ENCODE measurements around the gene MECP2.

Gene MECP2

GRCh38 chrX:154061801-154062200 lies 35.7 kb downstream of the MECP2 start:
- H3K27me3 ChIP-seq (ENCODE audit: insufficient read depth, low read length) = no peaks in the 10 kb centered on the region
- H2AFZ ChIP-seq (ENCODE audit: low read length, unreplicated experiment) = no peak overlapping the region
- H3K36me3 ChIP-seq (ENCODE audit: insufficient read depth, low read length) = no peaks in the 10 kb centered on the region
- H3K27ac ChIP-seq (ENCODE audit: low read depth, low read length) = no peak overlapping the region
- H3K79me2 ChIP-seq (ENCODE audit: control insufficient read depth, insufficient read depth, low read length, unreplicated experiment) = peaks cover 49% of the 10 kb centered on the region
- peaks cover 33% of the 10 kb centered on the region for H3K4me1 ChIP-seq (ENCODE audit: control insufficient read depth, insufficient read depth, low read length, unreplicated experiment)
- no peak overlapping the region for H3K4me3 ChIP-seq (ENCODE audit: low read depth, low read length)

DNA sequence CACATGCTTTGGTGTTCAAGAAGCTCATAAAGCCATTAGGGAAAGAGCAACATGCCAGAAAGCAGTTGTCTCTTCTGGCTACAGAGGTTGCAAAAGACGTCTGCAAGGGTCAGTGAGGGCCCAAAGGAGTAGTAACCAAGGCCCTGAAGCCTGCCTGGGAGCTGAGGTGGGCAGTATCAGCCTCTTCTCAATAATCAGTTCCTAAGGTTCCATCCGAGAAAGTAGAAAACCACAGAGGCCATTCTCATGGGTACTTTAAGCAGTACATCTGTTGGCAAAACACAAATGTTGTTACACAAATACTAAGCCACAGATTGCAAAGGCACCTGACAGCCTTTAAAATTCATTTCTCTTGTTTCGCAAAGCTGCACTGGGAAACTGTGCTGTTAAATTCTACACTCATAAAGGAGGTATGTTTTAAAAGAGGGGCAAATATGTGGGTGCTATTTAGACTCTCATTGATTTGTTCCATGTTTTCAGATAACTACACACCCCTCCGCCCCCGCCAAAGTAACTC lies 37.7 kb downstream of the MECP2 start:
- Histone ChIP-seq H3K4me3 (ENCODE audit: low read depth, low read length) (no peak overlapping the region), H3K27me3 (ENCODE audit: insufficient read depth, low read length) (no peaks in the 10 kb centered on the region), H3K79me2 (ENCODE audit: control insufficient read depth, insufficient read depth, low read length, unreplicated experiment) (peaks cover 48% of the 10 kb centered on the region), H3K4me1 (ENCODE audit: control insufficient read depth, insufficient read depth, low read length, unreplicated experiment) (peaks cover 39% of the 10 kb centered on the region), H3K27ac (ENCODE audit: low read depth, low read length) (no peak overlapping the region), H2AFZ (ENCODE audit: low read length, unreplicated experiment) (no peak overlapping the region), H3K36me3 (ENCODE audit: insufficient read depth, low read length) (no peaks in the 10 kb centered on the region)

DNA sequence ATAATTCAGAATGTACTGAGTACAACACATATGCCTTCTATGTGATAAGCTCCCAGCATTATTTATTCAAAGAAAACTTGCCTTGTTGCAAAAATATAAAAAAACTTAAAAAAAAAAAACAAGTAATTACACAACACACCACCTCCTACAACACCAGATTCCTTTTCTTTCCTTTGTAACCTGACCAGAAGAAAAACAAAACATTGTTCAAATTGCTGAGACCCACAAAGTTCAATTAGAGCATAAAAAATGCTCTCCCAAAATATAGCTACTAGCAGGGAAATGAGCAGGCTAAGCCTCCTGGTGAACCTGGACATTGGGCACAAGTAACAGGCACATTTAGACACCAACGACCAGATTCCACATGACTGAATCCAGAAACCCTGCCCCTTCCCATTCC lies 38.3 kb downstream of the MECP2 start:
- no peak overlapping the region for H3K27ac ChIP-seq (ENCODE audit: low read depth, low read length)
- H2AFZ ChIP-seq (ENCODE audit: low read length, unreplicated experiment) = no peak overlapping the region
- H3K36me3 ChIP-seq (ENCODE audit: insufficient read depth, low read length) = no peaks in the 10 kb centered on the region
- H3K27me3 ChIP-seq (ENCODE audit: insufficient read depth, low read length) = no peaks in the 10 kb centered on the region
- peaks cover 39% of the 10 kb centered on the region for H3K4me1 ChIP-seq (ENCODE audit: control insufficient read depth, insufficient read depth, low read length, unreplicated experiment)
- no peak overlapping the region for H3K4me3 ChIP-seq (ENCODE audit: low read depth, low read length)
- H3K79me2 ChIP-seq (ENCODE audit: control insufficient read depth, insufficient read depth, low read length, unreplicated experiment) = peaks cover 46% of the 10 kb centered on the region

DNA sequence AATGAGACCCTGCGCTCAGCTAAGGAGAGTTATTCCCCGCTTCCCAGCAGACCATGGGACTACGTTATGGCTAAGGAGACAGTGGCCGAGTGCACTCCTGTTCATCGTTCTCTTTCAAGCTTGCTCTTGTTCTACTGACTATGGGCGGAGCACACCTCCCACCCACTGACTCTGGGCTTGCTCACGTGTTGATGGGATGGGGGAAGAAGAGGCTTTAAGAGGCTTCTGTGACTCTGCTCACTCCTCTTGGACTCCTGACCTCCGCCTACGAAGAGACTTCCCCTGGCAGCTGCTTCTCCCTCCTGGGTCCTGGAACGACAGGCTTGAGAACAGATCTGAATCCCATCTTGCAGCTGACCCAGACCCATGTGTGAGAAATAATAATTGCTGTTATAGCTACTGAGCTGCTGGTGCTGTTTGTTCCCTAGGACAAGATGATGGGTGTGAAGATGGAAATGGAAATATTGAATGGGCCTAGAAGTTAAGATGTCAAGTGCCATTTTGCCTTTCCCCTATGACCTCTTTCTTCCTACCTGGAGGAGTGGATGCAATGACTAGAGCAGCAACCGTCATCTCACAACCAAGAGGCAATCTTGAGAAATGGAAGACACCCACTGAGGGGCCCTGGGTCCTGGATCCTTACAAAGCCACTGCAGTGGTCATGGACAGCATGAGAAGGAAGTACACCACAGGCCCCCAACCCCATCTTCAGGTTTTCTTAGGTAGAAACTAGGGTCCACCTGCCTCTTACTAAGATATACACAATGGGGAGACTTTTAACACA lies 39.1 kb downstream of the MECP2 start:
- Histone ChIP-seq H3K79me2 (ENCODE audit: control insufficient read depth, insufficient read depth, low read length, unreplicated experiment) (peaks cover 41% of the 10 kb centered on the region), H3K4me1 (ENCODE audit: control insufficient read depth, insufficient read depth, low read length, unreplicated experiment) (peaks cover 39% of the 10 kb centered on the region), H3K36me3 (ENCODE audit: insufficient read depth, low read length) (no peaks in the 10 kb centered on the region), H3K27me3 (ENCODE audit: insufficient read depth, low read length) (no peaks in the 10 kb centered on the region), H3K4me3 (ENCODE audit: low read depth, low read length) (no peak overlapping the region), H2AFZ (ENCODE audit: low read length, unreplicated experiment) (no peak overlapping the region), H3K27ac (ENCODE audit: low read depth, low read length) (no peak overlapping the region)

GRCh38 chrX:154057791-154058190 lies 39.7 kb downstream of the MECP2 start:
- no peak overlapping the region for H3K27ac ChIP-seq (ENCODE audit: low read depth, low read length)
- H2AFZ ChIP-seq (ENCODE audit: low read length, unreplicated experiment) = no peak overlapping the region
- H3K4me1 ChIP-seq (ENCODE audit: control insufficient read depth, insufficient read depth, low read length, unreplicated experiment) = peaks cover 39% of the 10 kb centered on the region
- peaks cover 44% of the 10 kb centered on the region for H3K79me2 ChIP-seq (ENCODE audit: control insufficient read depth, insufficient read depth, low read length, unreplicated experiment)
- H3K27me3 ChIP-seq (ENCODE audit: insufficient read depth, low read length) = no peaks in the 10 kb centered on the region
- H3K36me3 ChIP-seq (ENCODE audit: insufficient read depth, low read length) = no peaks in the 10 kb centered on the region
- no peak overlapping the region for H3K4me3 ChIP-seq (ENCODE audit: low read depth, low read length)

DNA sequence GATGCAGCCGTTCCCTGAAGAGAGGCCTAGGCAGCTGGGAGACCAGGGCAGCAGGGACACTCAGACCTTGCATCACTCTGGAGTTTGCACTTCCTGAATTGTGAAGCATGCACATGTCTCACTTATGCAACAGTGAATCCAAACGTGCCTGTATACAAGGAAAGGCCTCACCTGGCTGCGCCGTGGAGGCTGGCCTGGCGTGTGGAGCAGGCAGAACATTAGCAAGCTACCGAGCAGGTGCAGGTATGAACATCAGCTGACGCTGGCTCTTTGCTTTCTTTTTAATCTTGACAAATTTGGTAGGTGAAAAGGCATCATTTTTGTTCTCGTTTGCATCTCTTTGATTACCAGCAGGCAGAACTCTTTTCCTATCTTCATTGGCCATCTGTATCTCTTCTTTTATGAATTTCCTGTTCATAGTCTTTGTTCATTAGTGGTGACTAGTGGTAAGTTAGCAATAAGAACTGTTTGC lies 40.7 kb downstream of the MECP2 start:
- Histone ChIP-seq H3K27ac (ENCODE audit: low read depth, low read length) (no peak overlapping the region), H3K4me3 (ENCODE audit: low read depth, low read length) (no peak overlapping the region)

GRCh38 chrX:154051201-154051810 lies 46.2 kb downstream of the MECP2 start:
- H3K79me2 ChIP-seq (ENCODE audit: control insufficient read depth, insufficient read depth, low read length, unreplicated experiment) = peaks cover 40% of the 10 kb centered on the region

More for the DNA sequence above, 40.7 kb downstream of the MECP2 start:
- Histone ChIP-seq H3K4me1 (ENCODE audit: control insufficient read depth, insufficient read depth, low read length, unreplicated experiment) (peaks cover 39% of the 10 kb centered on the region), H2AFZ (ENCODE audit: low read length, unreplicated experiment) (no peak overlapping the region), H3K79me2 (ENCODE audit: control insufficient read depth, insufficient read depth, low read length, unreplicated experiment) (peaks cover 47% of the 10 kb centered on the region), H3K36me3 (ENCODE audit: insufficient read depth, low read length) (no peaks in the 10 kb centered on the region), H3K27me3 (ENCODE audit: insufficient read depth, low read length) (no peaks in the 10 kb centered on the region)

DNA sequence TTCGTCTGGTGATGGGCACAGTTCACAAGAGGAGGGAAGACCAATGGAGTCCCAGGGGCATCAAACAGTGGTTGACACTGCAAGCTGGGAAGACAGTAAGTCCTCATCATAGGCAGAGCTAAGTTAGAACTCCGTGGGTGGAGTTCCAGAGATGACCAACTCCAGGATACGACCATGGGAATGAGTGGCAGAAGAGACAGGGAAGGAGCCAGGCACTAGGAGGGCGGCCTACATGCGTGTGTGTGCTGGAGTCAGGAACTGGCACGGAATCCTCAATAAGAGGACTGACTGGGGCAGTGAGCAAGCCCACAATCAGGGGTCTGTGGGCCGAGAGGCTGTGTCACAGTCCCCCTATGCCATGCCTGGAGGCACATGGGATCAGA lies 47.4 kb downstream of the MECP2 start:
- H3K27me3 ChIP-seq (ENCODE audit: insufficient read depth, low read length) = no peaks in the 10 kb centered on the region
- H3K79me2 ChIP-seq (ENCODE audit: control insufficient read depth, insufficient read depth, low read length, unreplicated experiment) = peaks cover 39% of the 10 kb centered on the region
- H3K4me1 ChIP-seq (ENCODE audit: control insufficient read depth, insufficient read depth, low read length, unreplicated experiment) = peaks cover 26% of the 10 kb centered on the region
- no peak overlapping the region for H3K4me3 ChIP-seq (ENCODE audit: low read depth, low read length)
- no peaks in the 10 kb centered on the region for H3K36me3 ChIP-seq (ENCODE audit: insufficient read depth, low read length)
- H3K27ac ChIP-seq (ENCODE audit: low read depth, low read length) = no peak overlapping the region
- no peak overlapping the region for H2AFZ ChIP-seq (ENCODE audit: low read length, unreplicated experiment)

More at GRCh38 chrX:154051201-154051810, 46.2 kb downstream of the MECP2 start:
- Histone ChIP-seq H3K4me1 (ENCODE audit: control insufficient read depth, insufficient read depth, low read length, unreplicated experiment) (peaks cover 18% of the 10 kb centered on the region), H3K27ac (ENCODE audit: low read depth, low read length) (no peak overlapping the region), H3K4me3 (ENCODE audit: low read depth, low read length) (no peak overlapping the region), H3K27me3 (ENCODE audit: insufficient read depth, low read length) (no peaks in the 10 kb centered on the region), H2AFZ (ENCODE audit: low read length, unreplicated experiment) (no peak overlapping the region), H3K36me3 (ENCODE audit: insufficient read depth, low read length) (no peaks in the 10 kb centered on the region)

DNA sequence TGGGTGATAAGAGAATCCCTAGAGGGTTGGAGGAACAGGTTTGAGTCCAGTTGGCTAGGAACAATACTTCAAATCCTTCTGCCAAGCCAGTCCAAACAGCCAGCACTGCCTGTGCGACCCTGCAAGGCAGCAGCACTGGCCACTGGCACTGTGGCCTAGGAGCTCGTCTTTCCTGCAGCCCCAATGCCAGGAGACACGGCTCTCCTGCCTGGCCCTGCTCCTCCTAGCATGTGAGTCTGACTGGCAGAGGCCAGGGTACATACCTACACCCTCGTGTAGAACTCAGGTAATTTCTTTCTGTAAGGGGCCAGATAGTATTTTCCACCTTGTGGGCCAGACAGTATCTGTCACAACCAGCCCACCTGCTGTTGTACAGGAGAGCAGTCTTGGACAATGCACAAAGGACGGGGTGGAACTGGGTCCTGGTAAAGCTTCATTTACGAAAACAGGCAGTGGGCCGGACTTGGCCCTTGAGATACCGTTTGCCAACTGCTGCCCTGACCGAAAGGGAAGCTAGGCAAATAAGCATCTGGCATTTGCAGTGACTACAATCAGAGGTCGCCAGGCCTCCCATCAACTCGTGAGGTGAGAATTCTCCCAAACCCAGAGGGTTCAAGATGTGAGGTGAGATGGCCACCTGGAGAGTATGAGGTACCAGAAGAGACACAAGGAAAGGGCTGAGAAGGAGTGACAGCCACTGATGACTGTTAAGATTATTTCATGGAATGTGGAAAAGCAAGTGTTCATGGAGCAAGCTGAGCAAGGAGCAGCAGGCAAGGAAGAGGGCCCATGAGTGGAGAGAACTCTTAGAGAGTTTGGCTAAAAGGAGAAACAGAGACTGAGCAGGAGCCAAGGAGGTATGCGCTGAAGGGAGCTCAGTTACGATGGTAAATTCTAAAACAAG lies 48.1 kb downstream of the MECP2 start:
- H3K36me3 ChIP-seq (ENCODE audit: insufficient read depth, low read length) = no peaks in the 10 kb centered on the region
- peaks cover 32% of the 10 kb centered on the region for H3K4me1 ChIP-seq (ENCODE audit: control insufficient read depth, insufficient read depth, low read length, unreplicated experiment)
- H3K79me2 ChIP-seq (ENCODE audit: control insufficient read depth, insufficient read depth, low read length, unreplicated experiment) = peaks cover 44% of the 10 kb centered on the region
- H3K27me3 ChIP-seq (ENCODE audit: insufficient read depth, low read length) = no peaks in the 10 kb centered on the region
- H2AFZ ChIP-seq (ENCODE audit: low read length, unreplicated experiment) = no peak overlapping the region
- H3K4me3 ChIP-seq (ENCODE audit: low read depth, low read length) = no peak overlapping the region
- H3K27ac ChIP-seq (ENCODE audit: low read depth, low read length) = no peak overlapping the region

DNA sequence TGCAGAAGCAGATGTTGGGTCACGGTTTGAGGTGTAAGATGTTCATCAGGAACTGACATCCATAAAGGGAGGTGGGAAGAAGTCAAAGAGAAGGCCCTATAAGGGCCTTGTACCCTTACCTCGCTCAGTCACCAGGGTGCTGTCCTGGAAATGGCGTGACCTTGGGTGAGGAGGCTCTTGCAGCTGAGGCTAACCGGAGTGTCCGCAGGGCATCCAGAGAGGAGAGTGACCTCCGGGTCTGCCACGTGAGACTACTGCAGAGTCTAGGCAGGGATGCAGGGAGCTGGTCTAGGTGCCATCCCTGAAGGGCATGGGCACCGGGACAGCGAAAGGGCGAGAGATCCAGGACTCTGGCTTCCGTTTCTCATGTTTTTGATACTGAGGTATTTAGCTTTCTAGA lies 49.1 kb downstream of the MECP2 start:
- H3K4me1 ChIP-seq (ENCODE audit: control insufficient read depth, insufficient read depth, low read length, unreplicated experiment) = peaks cover 43% of the 10 kb centered on the region
- no peak overlapping the region for H3K4me3 ChIP-seq (ENCODE audit: low read depth, low read length)
- peaks cover 48% of the 10 kb centered on the region for H3K79me2 ChIP-seq (ENCODE audit: control insufficient read depth, insufficient read depth, low read length, unreplicated experiment)
- H3K36me3 ChIP-seq (ENCODE audit: insufficient read depth, low read length) = no peaks in the 10 kb centered on the region
- H2AFZ ChIP-seq (ENCODE audit: low read length, unreplicated experiment) = no peak overlapping the region
- no peaks in the 10 kb centered on the region for H3K27me3 ChIP-seq (ENCODE audit: insufficient read depth, low read length)
- no peak overlapping the region for H3K27ac ChIP-seq (ENCODE audit: low read depth, low read length)

Measured in ACC112 (cell line).